Measurements from ENCODE around the gene KCNC3.

DNA sequence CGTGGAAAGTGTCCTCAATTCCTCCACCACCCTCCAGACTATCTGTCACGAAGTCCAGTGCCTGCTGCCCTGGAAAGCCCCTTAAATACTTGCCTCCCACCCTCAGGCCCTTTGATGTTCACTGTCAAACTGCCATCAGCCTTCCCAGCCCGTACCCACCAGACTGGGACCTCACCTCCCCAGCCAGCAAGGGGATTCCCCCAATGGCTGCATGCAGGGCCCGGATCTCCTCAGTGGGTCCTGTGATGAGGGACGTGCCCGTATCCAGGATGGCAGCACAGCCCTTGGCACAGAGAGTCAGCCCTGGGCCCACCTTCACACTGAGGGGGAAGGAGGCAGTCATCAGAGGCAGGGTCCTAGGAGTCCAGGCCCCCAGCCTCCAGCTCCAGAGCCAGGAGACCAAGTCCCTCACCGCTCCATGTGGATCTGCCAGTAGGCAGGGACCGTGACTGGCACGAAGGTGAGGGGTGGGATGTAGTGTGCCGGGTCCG, 30.2 kb upstream of the KCNC3 start:
- TF ChIP-seq, protein P1, sequence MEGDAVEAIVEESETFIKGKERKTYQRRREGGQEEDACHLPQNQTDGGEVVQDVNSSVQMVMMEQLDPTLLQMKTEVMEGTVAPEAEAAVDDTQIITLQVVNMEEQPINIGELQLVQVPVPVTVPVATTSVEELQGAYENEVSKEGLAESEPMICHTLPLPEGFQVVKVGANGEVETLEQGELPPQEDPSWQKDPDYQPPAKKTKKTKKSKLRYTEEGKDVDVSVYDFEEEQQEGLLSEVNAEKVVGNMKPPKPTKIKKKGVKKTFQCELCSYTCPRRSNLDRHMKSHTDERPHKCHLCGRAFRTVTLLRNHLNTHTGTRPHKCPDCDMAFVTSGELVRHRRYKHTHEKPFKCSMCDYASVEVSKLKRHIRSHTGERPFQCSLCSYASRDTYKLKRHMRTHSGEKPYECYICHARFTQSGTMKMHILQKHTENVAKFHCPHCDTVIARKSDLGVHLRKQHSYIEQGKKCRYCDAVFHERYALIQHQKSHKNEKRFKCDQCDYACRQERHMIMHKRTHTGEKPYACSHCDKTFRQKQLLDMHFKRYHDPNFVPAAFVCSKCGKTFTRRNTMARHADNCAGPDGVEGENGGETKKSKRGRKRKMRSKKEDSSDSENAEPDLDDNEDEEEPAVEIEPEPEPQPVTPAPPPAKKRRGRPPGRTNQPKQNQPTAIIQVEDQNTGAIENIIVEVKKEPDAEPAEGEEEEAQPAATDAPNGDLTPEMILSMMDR (IDR thresholded peaks at IDR 0.05), result no peak
- TF ChIP-seq POLR2A (IDR thresholded peaks at IDR 0.05; ENCODE audit: low read depth) (no peak), POLR2AphosphoS5 (IDR thresholded peaks at IDR 0.05) (no peak), EP300 (IDR thresholded peaks at IDR 0.05) (no peak)
